HT-29 (cell line): Measurements from ENCODE around the gene MUC21. TPM values are rescaled to one million over a fixed set of nuclear protein-coding genes. Genes with fewer than 3 reads are reported as not detected.
"Not testable (repeated sequence)": the region's sequence is repeated elsewhere in the genome, so short reads cannot be mapped to it uniquely, and the experiment has no call there.

Source experiments
- DNase-seq: peaks from one replicate; pipeline ENCODE4 v3.0.0-alpha.2; 2015; ENCODE audit warnings: low spot score
- total RNA-seq: library from RNA; depleted of rRNA; stranded (reverse); fragments of >200 nt; shearing (Covaris generic); gene quantifications from 2 replicates; pipeline ENCODE4 v1.2.3, GENCODE V29; 2014; rRNA removed

Gene MUC21
- total RNA-seq, 1 experiment from 2014 or later: not detected

- no peak for DNase-seq
Observed at GRCh38 chr6:31008165-31008564, 24.6 kb downstream of the MUC21 start.

- no peak for DNase-seq
Observed at GRCh38 chr6:31009731-31010130, 26.2 kb downstream of the MUC21 start.

- DNase-seq: no peak
Observed at GRCh38 chr6:31010393-31011060, 27.0 kb downstream of the MUC21 start, which contains the start of gene MUC22. MUC22 (plus strand) TSS chr6:31010474; CDS start chr6:31010707, 233 bp downstream.

GRCh38 chr6:31011153-31011552 lies 27.6 kb downstream of the MUC21 start:
- DNase-seq: no peak

- no peak for DNase-seq
Observed at GRCh38 chr6:31016659-31017299, 33.3 kb downstream of the MUC21 start.

- not testable (repeated sequence) for DNase-seq
Observed at GRCh38 chr6:31017436-31017835, 33.9 kb downstream of the MUC21 start.

GRCh38 chr6:31020057-31020456 lies 36.5 kb downstream of the MUC21 start:
- DNase-seq: no peak

- not testable (repeated sequence) for DNase-seq
Observed at GRCh38 chr6:31020631-31021255, 37.2 kb downstream of the MUC21 start.

- not testable (repeated sequence) for DNase-seq
Observed at GRCh38 chr6:31021705-31022531, 38.4 kb downstream of the MUC21 start.

- no peak for DNase-seq
Observed at GRCh38 chr6:31025595-31025994, 42.1 kb downstream of the MUC21 start.

GRCh38 chr6:31031095-31031494 lies 47.6 kb downstream of the MUC21 start:
- no peak for DNase-seq

- DNase-seq: no peak
Observed at GRCh38 chr6:31033075-31033474, 49.6 kb downstream of the MUC21 start.

GRCh38 chr6:31035862-31036497 lies 52.5 kb downstream of the MUC21 start:
- no peak for DNase-seq

GRCh38 chr6:31037169-31037568 lies 53.7 kb downstream of the MUC21 start:
- no peak for DNase-seq

- no peak for DNase-seq
Observed at GRCh38 chr6:31037682-31038081, 54.2 kb downstream of the MUC21 start.

GRCh38 chr6:31038559-31038958 lies 55.0 kb downstream of the MUC21 start:
- DNase-seq: no peak

Other genes starting within 250 kb of the MUC21 start
- 142 and 152 TPM in 2 replicates for gene FLOT1, start 241.0 kb upstream of the MUC21 start, total RNA-seq
- 200 and 206 TPM in 2 replicates for gene IER3, start 239.2 kb upstream of the MUC21 start, total RNA-seq
- gene DDR1, start 99.2 kb upstream of the MUC21 start, total RNA-seq: 131 and 158 TPM in 2 replicates
- 18.9 and 20.2 TPM in 2 replicates for gene GTF2H4, start 75.5 kb upstream of the MUC21 start, total RNA-seq
- 23.2 and 24.4 TPM in 2 replicates for gene VARS2, start 69.5 kb upstream of the MUC21 start, total RNA-seq
- gene SFTA2, start 51.5 kb upstream of the MUC21 start, total RNA-seq: 4.7 and 8.0 TPM in 2 replicates
- 0.08 and 0.15 TPM in 2 replicates for gene MUCL3, start 42.7 kb upstream of the MUC21 start, total RNA-seq
- not detected in 2 replicates for gene MUC22, start 26.8 kb downstream of the MUC21 start, total RNA-seq
- 0.13 and 0.33 TPM in 2 replicates for gene C6orf15, start 128.9 kb downstream of the MUC21 start, total RNA-seq
- 1.1 and 1.2 TPM in 2 replicates for gene PSORS1C1, start 131.1 kb downstream of the MUC21 start, total RNA-seq
- gene CDSN, start 136.7 kb downstream of the MUC21 start, total RNA-seq: 0.08 TPM in 1 of 2 replicates, not detected in the other
- not detected in 2 replicates for gene PSORS1C2, start 155.3 kb downstream of the MUC21 start, total RNA-seq
- gene CCHCR1, start 174.1 kb downstream of the MUC21 start, total RNA-seq: 30.8 and 38.0 TPM in 2 replicates
- 71.7 and 80.8 TPM in 2 replicates for gene TCF19, start 174.9 kb downstream of the MUC21 start, total RNA-seq
- gene POU5F1, start 187.0 kb downstream of the MUC21 start, total RNA-seq: 1.7 and 2.6 TPM in 2 replicates